Measurements from ENCODE around the gene MAPK10.
"Not testable (repeated sequence)": the region's sequence is repeated elsewhere in the genome, so short reads cannot be mapped to it uniquely, and the experiment has no call there.

The MAPK10 gene

GRCh38 chr4:86338521-86338920, 21.3 kb downstream of the MAPK10 start:
- no peak for DNase-seq (ENCODE audit: low read depth, low spot score)
- no peak for TF ChIP-seq CTCF (IDR thresholded peaks at IDR 0.05; ENCODE audit: insufficient read depth, low read length, missing control alignments)

GRCh38 chr4:86334020-86334750, 25.7 kb downstream of the MAPK10 start:
- ChIA-PET POLR2A (no interaction called here), CTCF (no interaction called here)
- no peak for TF ChIP-seq CTCF (IDR thresholded peaks at IDR 0.05; ENCODE audit: insufficient read depth, low read length, missing control alignments)
- no peak for DNase-seq (ENCODE audit: low read depth, low spot score)
- H3K4me3 ChIP-seq (ENCODE audit: low read depth, low read length) = no peak overlapping the region

More at GRCh38 chr4:86338521-86338920, 21.3 kb downstream of the MAPK10 start:
- CTCF ChIA-PET = no interaction called here
- POLR2A ChIA-PET = no interaction called here
- H3K4me3 ChIP-seq (ENCODE audit: low read depth, low read length) = no peak overlapping the region

GRCh38 chr4:86333236-86333635, 26.6 kb downstream of the MAPK10 start:
- ChIA-PET POLR2A (no interaction called here), CTCF (no interaction called here)
- TF ChIP-seq CTCF (IDR thresholded peaks at IDR 0.05; ENCODE audit: insufficient read depth, low read length, missing control alignments) = no peak
- no peak for DNase-seq (ENCODE audit: low read depth, low spot score)
- H3K4me3 ChIP-seq (ENCODE audit: low read depth, low read length) = no peak overlapping the region

- ChIA-PET CTCF (no interaction called here), POLR2A (no interaction called here)
- TF ChIP-seq CTCF (IDR thresholded peaks at IDR 0.05; ENCODE audit: insufficient read depth, low read length, missing control alignments) = no peak
- H3K4me3 ChIP-seq (ENCODE audit: low read depth, low read length) = no peak overlapping the region
- no peak for DNase-seq (ENCODE audit: low read depth, low spot score)
Observed at GRCh38 chr4:86330961-86331742, 28.7 kb downstream of the MAPK10 start.

GRCh38 chr4:86330411-86330810, 29.4 kb downstream of the MAPK10 start:
- H3K4me3 ChIP-seq (ENCODE audit: low read depth, low read length); CTCF ChIA-PET; DNase-seq (ENCODE audit: low read depth, low spot score); POLR2A ChIA-PET: not testable (repeated sequence)

GRCh38 chr4:86329431-86329830, 30.4 kb downstream of the MAPK10 start:
- ChIA-PET CTCF (no interaction called here), POLR2A (no interaction called here)
- TF ChIP-seq CTCF (IDR thresholded peaks at IDR 0.05; ENCODE audit: insufficient read depth, low read length, missing control alignments) = no peak
- no peak for DNase-seq (ENCODE audit: low read depth, low spot score)
- no peak overlapping the region for H3K4me3 ChIP-seq (ENCODE audit: low read depth, low read length)

All from AG04449 (cell line).